Retinal pigment epithelial cell (primary cell): Measurements from ENCODE around the gene HIRIP3.

Experiments
- DNase-seq: peaks from one replicate; pipeline ENCODE4 v3.0.0-alpha.2; 2010; ENCODE audit warnings: low read depth
- H3K4me3 ChIP-seq: 2 replicates; pipeline ENCODE4 v1.5.1; 2011; ENCODE audit warnings: mild to moderate bottlenecking, low read length, control low read depth, moderate library complexity
- TF ChIP-seq, protein P1 (sequence below): conservative IDR thresholded peaks from 2 replicates; pipeline ENCODE4 v1.5.1; 2011; ENCODE audit warnings: low read depth, low read length, control low read depth, inconsistent platforms

HIRIP3 gene

DNA sequence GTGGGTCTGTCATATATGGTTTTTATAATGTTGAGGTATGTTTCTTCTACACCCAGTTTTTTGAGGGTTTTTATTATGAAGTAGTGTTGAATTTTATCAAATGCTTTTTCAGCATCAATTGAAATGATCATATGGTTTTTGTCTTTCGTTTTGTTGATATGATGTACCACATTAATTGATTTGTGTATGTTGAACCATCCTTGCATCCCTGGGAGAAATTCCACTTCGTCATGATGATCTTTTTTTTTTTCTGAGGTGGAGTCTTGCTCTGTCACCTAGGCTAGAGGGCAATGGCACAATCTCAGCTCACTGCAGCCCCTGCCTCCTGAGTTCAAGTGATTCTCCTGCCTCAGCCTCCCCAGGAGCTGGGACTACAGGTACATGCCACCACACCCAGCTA is 47.5 kb downstream of the HIRIP3 start:
- no peak for DNase-seq
- TF ChIP-seq, protein P1, sequence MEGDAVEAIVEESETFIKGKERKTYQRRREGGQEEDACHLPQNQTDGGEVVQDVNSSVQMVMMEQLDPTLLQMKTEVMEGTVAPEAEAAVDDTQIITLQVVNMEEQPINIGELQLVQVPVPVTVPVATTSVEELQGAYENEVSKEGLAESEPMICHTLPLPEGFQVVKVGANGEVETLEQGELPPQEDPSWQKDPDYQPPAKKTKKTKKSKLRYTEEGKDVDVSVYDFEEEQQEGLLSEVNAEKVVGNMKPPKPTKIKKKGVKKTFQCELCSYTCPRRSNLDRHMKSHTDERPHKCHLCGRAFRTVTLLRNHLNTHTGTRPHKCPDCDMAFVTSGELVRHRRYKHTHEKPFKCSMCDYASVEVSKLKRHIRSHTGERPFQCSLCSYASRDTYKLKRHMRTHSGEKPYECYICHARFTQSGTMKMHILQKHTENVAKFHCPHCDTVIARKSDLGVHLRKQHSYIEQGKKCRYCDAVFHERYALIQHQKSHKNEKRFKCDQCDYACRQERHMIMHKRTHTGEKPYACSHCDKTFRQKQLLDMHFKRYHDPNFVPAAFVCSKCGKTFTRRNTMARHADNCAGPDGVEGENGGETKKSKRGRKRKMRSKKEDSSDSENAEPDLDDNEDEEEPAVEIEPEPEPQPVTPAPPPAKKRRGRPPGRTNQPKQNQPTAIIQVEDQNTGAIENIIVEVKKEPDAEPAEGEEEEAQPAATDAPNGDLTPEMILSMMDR, result no peak
- no peak overlapping the region for H3K4me3 ChIP-seq

DNA sequence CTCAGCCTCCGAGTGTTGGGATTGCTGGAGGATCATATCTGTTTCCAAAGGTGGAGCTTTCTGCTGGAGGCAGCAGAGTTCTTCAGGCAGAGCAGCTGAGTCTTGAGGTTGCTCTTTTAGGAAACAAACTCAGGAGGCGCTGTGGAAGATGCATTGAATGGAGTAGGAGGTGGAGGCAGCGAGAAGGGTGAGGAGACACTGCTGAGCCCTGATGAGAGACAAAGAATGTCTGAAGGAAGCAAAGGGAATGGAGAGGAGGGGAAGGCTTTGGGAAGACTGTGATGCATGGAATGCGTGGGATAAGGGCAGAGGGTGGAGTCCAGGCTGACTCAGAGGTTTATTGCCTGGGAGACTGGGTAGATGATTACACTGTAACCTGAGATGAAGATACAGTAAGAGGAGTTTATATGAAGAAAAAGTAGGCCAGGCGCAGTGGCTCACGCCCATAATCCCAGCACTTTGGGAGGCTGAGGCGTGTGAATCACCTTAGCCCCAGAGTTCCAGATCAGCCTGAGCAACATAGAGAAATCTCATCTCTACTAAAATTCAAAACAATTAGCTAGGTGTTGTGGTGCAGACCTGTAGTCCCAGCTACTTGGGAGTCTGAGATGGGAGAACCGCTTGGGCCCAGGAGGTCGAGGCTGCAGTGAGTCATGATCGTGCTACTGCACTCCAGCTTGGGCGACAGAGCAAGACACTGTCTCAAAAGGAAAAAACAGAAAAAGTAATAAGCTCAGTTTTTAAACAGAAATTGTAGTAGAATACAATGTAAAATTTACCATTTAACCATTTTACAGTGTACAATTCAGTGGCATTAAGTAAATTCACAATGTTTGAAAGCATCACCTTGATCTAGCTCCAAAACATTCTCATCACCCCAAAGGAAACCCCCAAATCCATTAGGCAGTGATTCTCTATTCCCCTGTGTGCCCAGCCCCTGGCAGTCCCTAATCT is 51.3 kb downstream of the HIRIP3 start:
- peak; percentile 96 for DNase-seq
- TF ChIP-seq, protein P1, result peak; percentile 34
- no peak overlapping the region for H3K4me3 ChIP-seq
